ENCODE data around the gene CCDC51. TPM values are rescaled to one million over a fixed set of nuclear protein-coding genes. Genes with fewer than 3 reads are reported as not detected.
"Not testable (repeated sequence)": the region's sequence is repeated elsewhere in the genome, so short reads cannot be mapped to it uniquely, and the experiment has no call there.

Gene CCDC51
- total RNA-seq = 13.3 and 17.4 TPM in 2 replicates

- Histone ChIP-seq H3K27me3 (ENCODE audit: insufficient read depth, low read length) (no peaks in the 10 kb centered on the region), H3K27ac (ENCODE audit: low read depth, low read length) (peak within 1 kb of the TSS; percentile 64), H3K4me2 (ENCODE audit: insufficient read depth, low read length) (peak within 1 kb of the TSS; percentile 86), H3K9me3 (ENCODE audit: low read depth, low read length) (no peaks in the 10 kb centered on the region), H3K4me1 (ENCODE audit: insufficient read depth, low read length) (peaks cover 12% of the 10 kb centered on the region), H3K79me2 (ENCODE audit: insufficient read depth, low read length) (peaks cover 48% of the 10 kb centered on the region), H3K36me3 (ENCODE audit: insufficient read depth, low read length) (peaks cover 26% of the 10 kb centered on the region), H4K20me1 (ENCODE audit: insufficient read depth, low read length) (peaks cover 9% of the 10 kb centered on the region), H3K4me3 (ENCODE audit: insufficient read depth, low read length) (peak within 1 kb of the TSS; percentile 85), H2AFZ (ENCODE audit: low read length) (peak within 1 kb of the TSS; percentile 91)
- DNase-seq (ENCODE audit: insufficient read length, low spot score, missing footprints) = peak; percentile 99
- no peak for TF ChIP-seq CTCF (IDR thresholded peaks at IDR 0.05; ENCODE audit: extremely low read depth, low read depth, low read length)
These were observed at the start of gene CCDC51, which contains the start of gene TMA7 for GRCh38 chr3:48439820-48440589. Gene CCDC51 (minus strand): TSS chr3:48440119. CDS start chr3:48435128, 4,991 bp downstream. Gene TMA7 (plus strand): TSS chr3:48440257. CDS start chr3:48440297, 40 bp downstream.

- no peak for TF ChIP-seq CTCF (IDR thresholded peaks at IDR 0.05; ENCODE audit: extremely low read depth, low read depth, low read length)
- Histone ChIP-seq H3K4me1 (ENCODE audit: insufficient read depth, low read length) (no peaks in the 10 kb centered on the region), H3K27me3 (ENCODE audit: insufficient read depth, low read length) (no peaks in the 10 kb centered on the region), H3K9me3 (ENCODE audit: low read depth, low read length) (no peaks in the 10 kb centered on the region), H3K79me2 (ENCODE audit: insufficient read depth, low read length) (no peaks in the 10 kb centered on the region), H2AFZ (ENCODE audit: low read length) (no peak overlapping the region), H3K4me3 (ENCODE audit: insufficient read depth, low read length) (no peak overlapping the region), H4K20me1 (ENCODE audit: insufficient read depth, low read length) (no peaks in the 10 kb centered on the region), H3K27ac (ENCODE audit: low read depth, low read length) (no peak overlapping the region), H3K4me2 (ENCODE audit: insufficient read depth, low read length) (no peak overlapping the region), H3K36me3 (ENCODE audit: insufficient read depth, low read length) (peaks cover 6% of the 10 kb centered on the region)
- no peak for DNase-seq (ENCODE audit: insufficient read length, low spot score, missing footprints)
These were observed 47.0 kb upstream of the CCDC51 start for GRCh38 chr3:48486952-48487351.

GRCh38 chr3:48482822-48483221 lies 42.9 kb upstream of the CCDC51 start:
- H4K20me1 ChIP-seq (ENCODE audit: insufficient read depth, low read length); H3K79me2 ChIP-seq (ENCODE audit: insufficient read depth, low read length); H3K9me3 ChIP-seq (ENCODE audit: low read depth, low read length); H3K4me1 ChIP-seq (ENCODE audit: insufficient read depth, low read length); H3K4me3 ChIP-seq (ENCODE audit: insufficient read depth, low read length); H3K36me3 ChIP-seq (ENCODE audit: insufficient read depth, low read length); H2AFZ ChIP-seq (ENCODE audit: low read length); DNase-seq (ENCODE audit: insufficient read length, low spot score, missing footprints); H3K4me2 ChIP-seq (ENCODE audit: insufficient read depth, low read length); H3K27ac ChIP-seq (ENCODE audit: low read depth, low read length); H3K27me3 ChIP-seq (ENCODE audit: insufficient read depth, low read length): not testable (repeated sequence)

GRCh38 chr3:48480891-48481290 lies 41.0 kb upstream of the CCDC51 start:
- not testable (repeated sequence) for H3K9me3 ChIP-seq (ENCODE audit: low read depth, low read length); H4K20me1 ChIP-seq (ENCODE audit: insufficient read depth, low read length); H3K27me3 ChIP-seq (ENCODE audit: insufficient read depth, low read length); H3K4me3 ChIP-seq (ENCODE audit: insufficient read depth, low read length); H3K4me1 ChIP-seq (ENCODE audit: insufficient read depth, low read length); H2AFZ ChIP-seq (ENCODE audit: low read length); H3K4me2 ChIP-seq (ENCODE audit: insufficient read depth, low read length); H3K27ac ChIP-seq (ENCODE audit: low read depth, low read length); H3K79me2 ChIP-seq (ENCODE audit: insufficient read depth, low read length); DNase-seq (ENCODE audit: insufficient read length, low spot score, missing footprints); H3K36me3 ChIP-seq (ENCODE audit: insufficient read depth, low read length)
